Stomach (tissue), 9 donors: Measurements from ENCODE around the gene GIPC2. TPM values are rescaled to one million over a fixed set of nuclear protein-coding genes. Genes with fewer than 3 reads are reported as not detected.

Experiments used
- DNase-seq, 2 donors: peaks; one replicate each; pipeline versions ENCODE4 v3.0.0 to v3.0.0-alpha.2; 2013 to 2019
- H3K27ac ChIP-seq, 5 donors: fragments of 200-600 bp in 4 of 5; sonication (generic) in 4 of 5; one replicate each; pipeline ENCODE4 v1.5.1; 2013 to 2019; ENCODE audit warnings: mild to moderate bottlenecking in 1 of 5, moderate library complexity in 1 of 5
- H3K27me3 ChIP-seq, 3 donors: fragments of 200-600 bp; sonication (generic); one replicate each; pipeline ENCODE4 v1.5.1; 2017 to 2019; ENCODE audit warnings: mixed run types in 1 of 3
- H3K36me3 ChIP-seq, 4 donors: fragments of 200-600 bp; sonication (generic); 1 replicate in 3 of 4; 2 replicates in 1 of 4; pipeline ENCODE4 v1.5.1; 2016 to 2019
- H3K4me1 ChIP-seq, 4 donors: fragments of 200-600 bp; sonication (generic); one replicate each; pipeline ENCODE4 v1.5.1; 2016 to 2019
- H3K4me3 ChIP-seq, 4 donors: fragments of 200-600 bp; sonication (generic) in 3 of 4; one replicate each; pipeline ENCODE4 v1.5.1; 2016 to 2019; ENCODE audit warnings: mild to moderate bottlenecking in 1 of 4
- H3K9me3 ChIP-seq, 4 donors: fragments of 200-600 bp; sonication (generic); one replicate each; pipeline ENCODE4 v1.5.1; 2016 to 2019
- CTCF ChIP-seq, 7 experiments: fragments of 450-650 bp in 4 of 7; fragments of 200-600 bp in 3 of 7; sonication (generic) in 3 of 7; IDR thresholded peaks; one replicate each; pipeline ENCODE4 v1.5.1; 2016 to 2019; ENCODE audit warnings: antibody characterized with exemption in 7 of 7, control low read depth in 2 of 7, mild to moderate bottlenecking in 1 of 7
- EP300 ChIP-seq: sonication (generic); formaldehyde crosslinking; IDR thresholded peaks from one replicate; pipeline ENCODE4 v1.6.1; 2017; ENCODE audit warnings: antibody characterized with exemption
- POLR2A ChIP-seq, 4 donors: fragments of 450-650 bp; IDR thresholded peaks; one replicate each; pipeline ENCODE4 v1.6.1; 2016; ENCODE audit warnings: antibody characterized with exemption in 4 of 4, control low read depth in 2 of 4, mild to moderate bottlenecking in 1 of 4, moderate library complexity in 1 of 4
- POLR2AphosphoS5 ChIP-seq, 3 donors: sonication (generic); formaldehyde crosslinking; IDR thresholded peaks; one replicate each; pipeline ENCODE4 v1.6.1; 2016; ENCODE audit warnings: antibody characterized with exemption in 3 of 3
- WGBS, 5 donors: extraction: QIAGEN DNeasy Blood & Tissue Kit in 3 of 5; methylation state at CpG; one replicate each; pipeline versions ENCODE4 v1.1.5 to v1.1.7; 2013 to 2018; 5-methylcytosine and 5-hydroxymethylcytosine counted together
- intact Hi-C: fragments of 100-400 bp; cut with DNase I; formaldehyde crosslinking; loops from one replicate; pipeline ENCODE4 v1.15.1; 2023; ENCODE audit warnings: low total_unique reads
- polyA plus RNA-seq, 3 donors: library from polyadenylated mRNA; stranded (reverse); fragments of 200-250 nt; gene quantifications; one replicate each; pipeline ENCODE4 v1.2.3, GENCODE V29; 2013
- small RNA-seq, 4 donors: library from RNA; depleted of rRNA; stranded (forward); fragments of <200 nt; gene quantifications; one replicate each; pipeline ENCODE3, GENCODE V24; 2016
- total RNA-seq, 5 donors: library from RNA; depleted of rRNA; stranded (reverse); fragments of >200 nt; gene quantifications; one replicate each; pipeline versions ENCODE4 v1.1.0 to v1.2.3, GENCODE V29; 2014 to 2016
- donor health status: healthy with polysubstance abuse.
- donor health status: Bipolar disorder and iron deficiency.
- donor health status: healthy.

The GIPC2 gene
- total and polyA plus RNA-seq, 8 donors, result 2.3 to 23.8 (median 5.2) TPM

- no peak for TF ChIP-seq EP300
- TF ChIP-seq POLR2A (IDR thresholded peaks at IDR 0.05), result no peak
- TF ChIP-seq POLR2AphosphoS5 (IDR thresholded peaks at IDR 0.05), result no peak
- no peak for TF ChIP-seq CTCF (IDR thresholded peaks at IDR 0.05)
- Histone ChIP-seq H3K4me1 (no peaks in the 10 kb centered on the region), H3K36me3 (no peaks in the 10 kb centered on the region), H3K27me3 (no peaks in the 10 kb centered on the region), H3K4me3 (no peak overlapping the region), H3K27ac (no peak overlapping the region), H3K9me3 (no peaks in the 10 kb centered on the region)
- peak in 1 of 2 donors; percentile 52 for DNase-seq
- whole genome bisulfite sequencing, 5 donors, result 42 to 66% (median 59%) methylated on average over 3 of the region's 3 CpGs
- intact Hi-C loops, result no loop called here
Observed at GRCh38 chr1:78176448-78176847, 130.7 kb downstream of the GIPC2 start.

DNA sequence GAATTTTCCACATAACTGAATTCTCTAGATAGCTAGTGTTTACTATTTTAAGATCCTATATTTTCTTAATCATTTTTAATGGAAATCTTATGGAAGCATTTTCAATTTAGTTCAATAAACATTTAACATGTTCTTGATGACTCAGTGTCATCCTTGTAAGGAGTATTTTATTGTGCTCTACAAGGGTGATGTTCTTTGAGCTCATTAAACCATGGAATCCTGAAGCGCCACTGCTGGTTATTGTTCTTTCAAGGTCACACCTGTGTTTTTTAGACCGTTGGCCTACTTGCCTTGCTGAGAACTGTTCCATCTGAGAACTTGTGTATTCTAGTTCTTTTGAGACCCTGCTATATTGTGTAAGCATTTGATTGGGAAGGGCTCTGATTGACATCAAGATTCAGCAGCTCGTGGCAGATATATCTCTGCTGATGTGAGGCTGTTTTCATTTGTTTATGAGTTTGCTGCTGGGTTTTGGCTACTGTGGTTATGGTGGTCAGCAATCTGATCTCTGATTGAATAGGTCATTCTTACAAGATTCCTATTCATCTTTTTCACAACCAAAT is 132.0 kb downstream of the GIPC2 start:
- intact Hi-C loops, result no loop called here
- WGBS, 5 donors, result 44 to 73% (median 67%) methylated on average over 3 of the region's 3 CpGs
- TF ChIP-seq CTCF (IDR thresholded peaks at IDR 0.05) (no peak), EP300 (no peak), POLR2AphosphoS5 (IDR thresholded peaks at IDR 0.05) (no peak), POLR2A (IDR thresholded peaks at IDR 0.05) (no peak)
- Histone ChIP-seq H3K9me3 (no peaks in the 10 kb centered on the region), H3K4me1 (no peaks in the 10 kb centered on the region), H3K4me3 (no peak overlapping the region), H3K27me3 (no peaks in the 10 kb centered on the region), H3K27ac (no peak overlapping the region), H3K36me3 (no peaks in the 10 kb centered on the region)
- no peak for DNase-seq

- WGBS, 5 donors, result 70 to 92% (median 74%) methylated on average over 4 of the region's 4 CpGs
- H3K4me1 ChIP-seq, result no peaks in the 10 kb centered on the region
- no peaks in the 10 kb centered on the region for H3K27me3 ChIP-seq
- no peaks in the 10 kb centered on the region for H3K9me3 ChIP-seq
- H3K4me3 ChIP-seq, result no peak overlapping the region
- DNase-seq, result no peak
- H3K27ac ChIP-seq, result no peak overlapping the region
- intact Hi-C loops, result no loop called here
- no peaks in the 10 kb centered on the region for H3K36me3 ChIP-seq
- no peak for TF ChIP-seq CTCF (IDR thresholded peaks at IDR 0.05)
- no peak for TF ChIP-seq POLR2AphosphoS5 (IDR thresholded peaks at IDR 0.05)
- TF ChIP-seq EP300, result no peak
- no peak for TF ChIP-seq POLR2A (IDR thresholded peaks at IDR 0.05)
Observed at GRCh38 chr1:78178816-78179215, 133.1 kb downstream of the GIPC2 start.

- H3K36me3 ChIP-seq, result no peaks in the 10 kb centered on the region
- H3K4me1 ChIP-seq, result no peaks in the 10 kb centered on the region
- 63 to 82% (median 73%) methylated on average over 3 of the region's 3 CpGs for WGBS, 5 donors
- no peaks in the 10 kb centered on the region for H3K27me3 ChIP-seq
- no peak overlapping the region for H3K4me3 ChIP-seq
- TF ChIP-seq EP300, result no peak
- TF ChIP-seq POLR2AphosphoS5 (IDR thresholded peaks at IDR 0.05), result no peak
- TF ChIP-seq POLR2A (IDR thresholded peaks at IDR 0.05), result no peak
- intact Hi-C loops, result no loop called here
- DNase-seq, result no peak
- H3K9me3 ChIP-seq, result no peaks in the 10 kb centered on the region
- no peak overlapping the region for H3K27ac ChIP-seq
Observed at GRCh38 chr1:78184460-78185072, 138.8 kb downstream of the GIPC2 start.

Small RNA genes within 50 kb of the gene (small RNA-seq; reads per million reads assigned to genes)
- gene AC103591.3 (0 to 0.15 (median 0) reads per million in 4 donors), gene RNA5SP22 (0 to 0.10 (median 0) reads per million in 4 donors), gene RNU6-1102P (0 reads per million in 4 donors)

Other genes starting within 250 kb of the GIPC2 start
- 10 to 100 TPM; 26.6 to 64.3 (median 45.9) TPM for gene NEXN, start 157.3 kb upstream of the GIPC2 start, total RNA-seq
- gene NEXN, start 157.3 kb upstream of the GIPC2 start, polyA plus RNA-seq, result 10 to 100 TPM; 12.7 to 18.7 (median 15.5) TPM
- gene FUBP1, start 66.9 kb upstream of the GIPC2 start, total RNA-seq, result 100 to 1,000 TPM in 3 of 5 donors, 10 to 100 TPM in 2; 39.4 to 394 (median 110) TPM
- 10 to 100 TPM; 25.6 to 48.0 (median 39.3) TPM for gene FUBP1, start 66.9 kb upstream of the GIPC2 start, polyA plus RNA-seq
- gene DNAJB4, start 41.0 kb upstream of the GIPC2 start, total RNA-seq, result 10 to 100 TPM in 4 of 5 donors, 1 to 10 TPM in 1; 7.2 to 65.7 (median 19.2) TPM
- 10 to 100 TPM in 2 of 3 donors, 1 to 10 TPM in 1; 7.3 to 13.1 (median 12.3) TPM for gene DNAJB4, start 41.0 kb upstream of the GIPC2 start, polyA plus RNA-seq